HTERT RPE-1 (cell line): ENCODE measurements around the gene CCDC69.
"Not testable (repeated sequence)": the region's sequence is repeated elsewhere in the genome, so short reads cannot be mapped to it uniquely, and the experiment has no call there.

Experiments used
- in situ Hi-C: fragments of 300-500 bp; cut with MboI; formaldehyde crosslinking; loops from 4 replicates; pipeline ENCODE4 v1.14.3; 2020; ENCODE audit warnings: low sequenced_read_pairs

The CCDC69 gene

GRCh38 chr5:151222790-151223446 is 974 bp downstream of the CCDC69 start:
- in situ Hi-C loops: no loop called here

DNA sequence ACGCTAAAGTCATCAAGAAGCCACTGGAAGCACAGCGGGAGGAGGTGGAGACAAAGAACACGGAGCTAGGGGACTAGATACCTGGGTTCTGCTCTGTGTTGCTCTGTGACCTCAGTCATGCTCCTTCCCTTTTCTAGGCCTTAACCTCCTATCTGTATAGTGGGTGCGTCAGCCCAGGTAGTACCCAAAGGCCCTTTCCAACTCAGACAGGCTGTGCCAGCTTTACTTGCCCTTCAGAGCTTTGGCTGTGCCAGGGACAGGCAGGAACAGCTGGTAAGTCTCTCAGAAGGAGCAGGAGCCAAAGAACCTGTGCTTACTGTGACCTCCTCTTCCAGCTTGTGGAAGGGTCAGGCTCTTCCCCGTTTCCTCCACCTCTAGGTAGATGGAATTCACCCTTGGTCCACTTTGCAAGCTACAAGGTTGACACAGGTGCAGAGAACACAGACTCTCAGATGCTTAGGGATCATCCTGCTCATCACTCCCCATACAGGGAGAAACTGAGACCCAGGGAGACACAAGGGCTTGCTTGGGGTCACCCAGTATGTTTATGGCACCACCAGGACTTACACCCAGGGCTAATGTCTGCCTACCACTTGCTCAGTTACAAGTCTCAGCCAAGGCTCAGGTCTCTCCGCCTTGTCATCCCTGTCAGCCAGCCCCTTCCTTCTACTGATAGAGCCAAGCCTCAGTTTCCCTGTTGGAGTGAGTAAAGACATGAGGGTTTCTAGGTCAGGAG is 1.7 kb downstream of the CCDC69 start:
- in situ Hi-C loops: no loop called here

GRCh38 chr5:151221574-151221973 is 2.3 kb downstream of the CCDC69 start:
- in situ Hi-C loops: no loop called here

DNA sequence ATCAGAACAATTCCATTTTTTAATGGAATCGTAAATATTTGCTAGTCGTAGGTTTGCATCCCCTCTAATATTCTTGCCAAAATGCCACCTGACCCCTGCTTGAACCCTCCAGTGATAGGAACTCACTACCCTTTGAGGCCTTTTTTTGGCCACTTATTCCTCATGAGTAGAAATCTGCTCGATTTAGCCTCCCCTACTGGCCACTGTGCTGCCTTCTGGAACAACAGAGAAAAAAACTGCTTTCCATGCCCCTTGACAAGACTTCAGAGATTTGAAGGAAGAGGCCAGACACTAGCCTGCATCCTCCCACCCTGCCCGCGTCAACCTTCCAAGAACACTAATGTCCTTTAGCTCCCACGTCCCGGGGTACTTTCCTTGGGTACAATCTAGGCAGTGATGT is 4.1 kb downstream of the CCDC69 start:
- in situ Hi-C loops: no loop called here

- in situ Hi-C loops: no loop called here
These were observed 4.8 kb downstream of the CCDC69 start for GRCh38 chr5:151219138-151219537.

DNA sequence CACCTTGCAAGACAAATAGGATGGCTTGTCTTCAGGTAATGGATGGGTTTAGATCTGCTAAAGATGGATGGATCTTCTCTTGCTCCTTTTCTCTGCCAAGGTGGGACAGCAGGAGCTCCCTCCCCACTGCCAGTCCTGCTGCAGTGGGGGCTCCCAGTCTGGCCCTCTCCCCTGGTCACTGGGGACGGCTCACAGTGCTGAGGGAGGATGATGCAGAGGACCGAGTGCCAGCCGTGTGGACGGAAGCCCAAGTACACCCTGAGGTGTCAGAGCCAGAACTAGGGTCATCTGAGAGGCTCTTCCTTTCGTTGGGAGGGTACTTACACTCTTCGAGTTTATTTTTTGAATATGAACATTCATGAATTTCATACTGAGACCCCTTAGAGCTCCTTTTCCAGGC is 5.7 kb downstream of the CCDC69 start:
- in situ Hi-C loops: no loop called here

DNA sequence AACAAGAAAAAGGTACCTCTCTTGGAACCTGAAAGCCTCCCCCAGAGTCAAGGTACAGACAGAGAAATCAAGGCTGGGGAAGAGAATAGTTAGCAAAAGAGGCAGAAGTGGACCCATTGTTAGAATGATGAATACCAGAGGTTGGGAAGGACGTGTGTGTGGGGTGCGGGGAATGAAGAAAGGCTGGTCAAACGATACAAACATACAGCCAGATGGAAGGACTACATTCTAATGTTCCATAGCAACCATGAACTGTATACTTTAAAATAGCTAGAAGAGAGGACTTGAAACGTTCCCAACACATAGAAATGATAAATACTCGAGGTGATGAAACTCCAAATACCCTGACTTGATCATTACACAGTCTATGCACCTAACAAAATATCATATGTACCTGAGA is 7.1 kb downstream of the CCDC69 start:
- in situ Hi-C loops: no loop called here

GRCh38 chr5:151215546-151215880 is 8.4 kb downstream of the CCDC69 start:
- in situ Hi-C loops: no loop called here

DNA sequence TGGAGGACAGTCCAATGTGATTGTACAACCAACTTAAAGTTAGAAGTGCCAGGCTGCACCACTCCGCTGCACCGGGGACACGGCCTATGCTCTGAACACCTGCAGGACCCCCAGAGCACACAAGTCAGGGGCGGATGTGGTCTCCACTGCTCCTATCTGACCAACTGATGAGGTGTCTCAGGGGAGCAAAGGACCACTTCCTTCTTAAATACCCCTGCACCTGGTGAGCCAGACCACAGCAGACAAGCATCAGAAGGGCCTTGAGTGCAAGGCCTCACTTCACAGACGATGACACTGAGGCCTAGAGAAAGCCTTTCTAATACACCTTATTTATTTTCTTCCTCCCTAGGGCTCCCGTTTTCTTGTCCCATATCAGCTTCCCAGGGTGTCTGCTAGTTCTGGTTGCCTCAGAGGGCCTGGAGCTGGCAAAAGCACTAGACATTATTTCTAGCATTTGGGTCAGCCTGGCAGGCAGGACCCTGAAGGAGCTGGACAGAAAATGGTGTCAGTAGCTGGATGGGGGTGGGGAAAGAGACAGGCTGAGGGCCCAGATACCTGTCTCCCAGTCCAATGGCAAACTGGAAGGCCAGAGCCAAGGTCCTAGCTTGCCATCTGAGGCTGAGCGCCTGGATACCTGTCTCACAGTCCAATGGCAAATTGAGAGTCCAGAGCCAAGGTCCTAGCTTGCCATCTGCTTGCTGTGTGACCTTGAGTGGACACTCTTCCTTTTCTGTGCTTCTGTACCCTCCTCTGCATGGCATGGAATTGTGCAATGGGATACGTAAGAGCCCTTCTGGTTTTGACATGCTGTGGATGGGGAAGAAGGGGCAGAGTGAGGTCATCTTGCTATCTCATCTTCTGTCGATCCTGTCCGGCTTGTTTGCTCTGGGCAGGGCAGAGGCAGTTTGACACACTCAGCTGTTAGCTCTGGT is 9.0 kb downstream of the CCDC69 start:
- in situ Hi-C loops: no loop called here

DNA sequence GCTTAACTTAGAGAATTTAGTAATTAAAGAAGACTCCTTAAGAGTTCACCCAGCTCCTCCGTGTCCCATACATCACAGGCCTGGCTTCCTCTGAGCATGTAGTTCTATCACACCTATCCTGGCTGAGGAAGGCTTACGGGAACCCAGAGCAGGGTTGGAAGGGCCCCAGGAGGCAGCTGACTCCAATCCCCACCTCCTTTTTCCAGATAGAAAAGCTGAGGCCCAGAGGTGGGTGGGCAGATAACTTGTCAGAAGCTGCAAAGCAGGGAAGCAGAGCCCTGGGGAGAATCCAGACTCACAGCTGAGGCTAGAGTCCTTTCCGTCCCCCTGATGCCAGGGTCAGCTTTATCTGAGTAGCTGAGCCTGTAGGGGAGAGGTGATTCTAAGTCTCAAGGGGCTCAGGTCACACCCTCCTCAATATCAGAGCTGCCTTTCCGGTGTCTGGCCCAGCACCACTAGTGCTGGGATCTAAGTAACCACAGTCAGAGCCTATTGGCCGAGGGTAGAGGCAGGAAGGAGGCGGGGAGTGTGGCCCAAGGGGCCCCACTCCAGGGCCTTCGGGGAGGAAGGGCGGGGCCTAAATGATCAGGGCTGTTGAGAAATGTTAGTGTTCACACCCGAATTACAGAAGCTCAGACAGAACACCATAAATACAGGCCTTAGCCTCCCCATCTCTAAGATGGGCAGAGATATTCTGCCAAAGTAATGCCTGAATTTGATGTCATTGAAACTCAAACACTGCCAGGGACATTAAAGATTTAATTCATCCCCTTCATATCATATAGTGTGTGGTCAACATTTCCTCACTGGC is 9.9 kb downstream of the CCDC69 start:
- in situ Hi-C loops: no loop called here

DNA sequence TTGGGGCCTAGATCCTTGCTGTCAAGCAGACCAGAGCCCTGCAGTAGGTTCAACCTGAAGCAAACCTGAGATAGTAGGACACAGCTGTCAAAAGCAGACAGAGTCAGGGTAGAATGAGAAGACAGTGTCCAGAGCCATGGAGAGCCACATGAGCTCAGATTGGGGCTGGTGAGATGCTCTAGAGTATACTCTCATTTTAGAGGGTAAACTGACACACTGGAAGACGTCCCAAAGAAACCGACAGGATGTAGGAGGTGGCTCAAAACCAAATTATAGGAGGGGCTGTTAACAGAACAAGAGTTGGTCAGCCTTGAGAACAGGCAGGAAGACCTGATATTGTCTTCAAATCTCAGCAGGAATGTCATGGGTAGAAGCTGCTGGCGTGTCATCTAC is 11.5 kb downstream of the CCDC69 start:
- in situ Hi-C loops: no loop called here

DNA sequence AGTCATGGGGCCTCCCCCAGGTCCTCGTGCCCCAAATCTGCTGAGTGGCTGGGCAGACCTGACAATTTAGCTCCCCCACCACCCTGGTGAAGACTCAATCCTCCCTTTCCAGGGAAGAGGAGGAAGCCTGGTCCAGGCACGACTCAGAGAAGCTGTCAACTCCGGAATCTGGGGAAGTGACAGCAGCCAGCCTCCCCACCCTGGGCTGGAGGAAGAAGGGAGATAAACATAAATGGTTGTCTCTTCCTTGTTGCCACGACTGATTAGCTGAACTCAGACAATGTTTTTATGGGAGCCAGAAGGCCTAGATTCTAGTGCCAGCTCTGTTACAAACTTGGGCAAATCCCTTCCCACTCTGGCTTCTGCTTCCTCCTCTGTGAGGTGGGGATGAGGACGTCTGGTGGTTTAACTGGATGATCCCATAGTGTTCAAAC is 15.4 kb downstream of the CCDC69 start:
- in situ Hi-C loops: no loop called here

- in situ Hi-C loops: no loop called here
These were observed 18.5 kb downstream of the CCDC69 start for GRCh38 chr5:151205411-151205810.

- in situ Hi-C loops: no loop called here
These were observed 19.8 kb downstream of the CCDC69 start for GRCh38 chr5:151204051-151204450.

GRCh38 chr5:151202381-151203139 is 21.3 kb downstream of the CCDC69 start:
- in situ Hi-C loops: no loop called here

GRCh38 chr5:151200913-151201595 is 22.8 kb downstream of the CCDC69 start:
- in situ Hi-C loops: no loop called here

DNA sequence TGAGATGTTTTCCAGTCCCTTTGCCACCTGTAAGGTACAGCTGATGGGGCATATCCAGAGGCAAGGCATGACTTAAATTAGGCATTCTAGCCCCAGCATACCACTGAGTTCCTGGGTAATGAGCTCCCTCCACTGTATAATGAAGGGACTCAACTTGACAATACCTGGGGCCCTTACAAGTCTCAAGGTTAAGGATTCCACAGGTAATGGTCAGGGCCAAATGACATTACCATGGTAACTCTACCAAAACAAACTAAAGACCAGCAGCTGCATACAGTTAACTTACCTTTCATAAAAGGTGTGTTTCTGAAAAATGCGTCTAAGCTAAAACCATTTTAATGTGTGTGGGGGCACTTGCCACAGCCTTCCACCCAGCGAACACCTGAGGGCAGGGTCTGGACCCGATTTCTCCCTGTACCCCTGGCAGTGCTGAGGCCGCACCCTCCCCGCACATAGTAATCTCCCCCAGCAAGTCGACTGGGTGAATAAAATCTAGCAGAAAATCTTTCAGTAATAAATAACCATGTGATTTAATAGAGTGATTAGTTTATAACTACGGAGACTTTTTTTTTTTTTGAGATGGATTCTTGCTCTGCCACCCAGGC is 24.2 kb downstream of the CCDC69 start:
- in situ Hi-C loops: no loop called here

DNA sequence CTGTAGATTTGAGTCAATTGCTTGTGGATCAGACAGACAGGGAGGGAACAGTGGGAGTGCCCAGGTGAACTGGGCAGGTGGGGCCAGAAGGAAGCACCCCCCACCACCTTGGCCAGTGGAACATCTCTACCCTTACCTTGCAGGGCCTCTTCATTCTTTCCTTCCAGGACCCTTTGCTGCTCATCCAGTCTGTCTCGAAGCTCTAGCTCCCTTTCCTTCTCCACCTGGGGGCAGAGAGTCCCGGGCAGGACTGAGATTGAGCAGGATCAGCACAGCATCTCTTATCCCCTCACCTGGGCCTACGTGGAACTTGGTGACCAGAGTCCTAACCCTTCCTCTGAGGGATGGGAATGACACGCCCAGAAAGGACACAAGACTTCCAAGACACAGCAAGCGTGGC is 25.0 kb downstream of the CCDC69 start:
- in situ Hi-C loops: no loop called here

- in situ Hi-C loops: not testable (repeated sequence)
These were observed 26.6 kb downstream of the CCDC69 start for GRCh38 chr5:151197291-151197600.
